ENCODE measurements around the gene SSBP3.

The SSBP3 gene

DNA sequence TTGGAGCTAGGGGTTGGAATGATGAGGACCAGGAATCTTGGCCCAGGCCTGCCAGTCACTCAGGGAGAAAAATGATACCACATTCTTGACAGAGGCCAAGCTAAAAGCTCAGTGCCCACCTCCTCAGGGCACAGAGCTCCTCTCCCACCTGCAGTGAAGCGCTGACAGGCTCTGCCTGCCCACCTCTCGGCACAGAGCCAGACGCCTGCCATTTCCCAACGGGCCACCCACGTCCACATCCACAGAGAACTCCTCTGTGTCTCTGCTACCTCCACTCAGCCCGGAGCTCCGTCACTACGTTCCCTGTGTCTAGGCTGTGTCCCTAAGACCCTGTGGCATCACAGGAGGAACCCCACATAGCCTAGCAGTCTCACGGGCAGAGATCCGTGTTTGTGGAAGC is 145.4 kb downstream of the SSBP3 start:
- H3K9me3 ChIP-seq, result no peaks in the 10 kb centered on the region
- H4K20me1 ChIP-seq, result peaks cover 82% of the 10 kb centered on the region
- no peak overlapping the region for H3K9ac ChIP-seq
- peaks cover 92% of the 10 kb centered on the region for H3K36me3 ChIP-seq
- H3K27ac ChIP-seq, result 0 out of 2 replicates have a peak overlapping the region, but pooled peaks have one; percentile 18
- no peaks in the 10 kb centered on the region for H3K4me1 ChIP-seq
- H3K27me3 ChIP-seq, result no peaks in the 10 kb centered on the region
- TF ChIP-seq Cebpa-rat (IDR thresholded peaks at IDR 0.05), result no peak
- H3K4me2 ChIP-seq, result no peak overlapping the region
- H3K4me3 ChIP-seq, result no peak overlapping the region

GRCh38 chr1:54259546-54260140 is 146.6 kb downstream of the SSBP3 start:
- Histone ChIP-seq H3K36me3 (peaks cover 87% of the 10 kb centered on the region), H3K27ac (peak overlapping the region; percentile 22; the same call in 1 of the 2 replicates), H3K4me1 (peaks cover 9% of the 10 kb centered on the region), H4K20me1 (peaks cover 72% of the 10 kb centered on the region), H3K4me2 (no peak overlapping the region), H3K4me3 (no peak overlapping the region), H3K9me3 (no peaks in the 10 kb centered on the region), H3K27me3 (no peaks in the 10 kb centered on the region), H3K9ac (no peak overlapping the region)
- no peak for TF ChIP-seq Cebpa-rat (IDR thresholded peaks at IDR 0.05)

DNA sequence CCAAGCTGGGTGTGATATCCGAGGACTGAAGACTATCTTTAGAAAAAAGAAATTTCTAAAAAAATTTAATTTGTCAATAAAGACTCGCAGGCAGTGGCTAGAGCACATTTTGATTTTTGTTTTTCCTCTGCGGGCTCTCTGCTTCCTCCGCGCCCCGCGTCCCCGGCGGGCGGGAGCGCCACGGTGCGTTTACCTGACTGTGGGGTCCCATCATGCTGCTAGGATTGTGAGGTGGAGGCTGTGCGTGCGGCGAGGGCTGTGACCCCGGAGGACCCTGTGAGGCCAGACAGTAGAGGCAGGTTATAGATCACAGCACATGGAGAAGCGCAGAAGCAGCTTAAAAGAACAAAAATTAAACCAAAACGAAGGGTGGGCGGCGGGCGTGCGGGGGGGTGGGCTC is 148.3 kb downstream of the SSBP3 start:
- H3K27me3 ChIP-seq, result no peaks in the 10 kb centered on the region
- H3K4me3 ChIP-seq, result no peak overlapping the region
- no peaks in the 10 kb centered on the region for H3K9me3 ChIP-seq
- peaks cover 72% of the 10 kb centered on the region for H4K20me1 ChIP-seq
- H3K4me1 ChIP-seq, result peaks cover 27% of the 10 kb centered on the region
- H3K9ac ChIP-seq, result no peak overlapping the region
- peaks cover 70% of the 10 kb centered on the region for H3K36me3 ChIP-seq
- TF ChIP-seq Cebpa-rat (IDR thresholded peaks at IDR 0.05), result no peak
- H3K27ac ChIP-seq, result no peak overlapping the region
- no peak overlapping the region for H3K4me2 ChIP-seq

DNA sequence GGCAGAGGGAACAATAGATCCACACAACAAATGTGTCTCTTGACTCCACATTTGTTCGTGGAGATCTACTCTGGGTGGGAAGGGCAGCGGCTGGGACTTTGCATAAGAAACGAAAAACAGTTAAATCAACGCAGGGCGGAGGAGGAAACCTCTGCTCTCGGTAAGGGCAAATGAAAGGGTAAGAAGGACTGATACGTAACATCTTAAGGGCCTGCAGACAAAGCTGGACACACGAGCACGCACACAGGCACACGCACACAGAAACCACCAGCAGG is 148.9 kb downstream of the SSBP3 start:
- no peak overlapping the region for H3K9ac ChIP-seq
- TF ChIP-seq Cebpa-rat (IDR thresholded peaks at IDR 0.05), result no peak
- H3K36me3 ChIP-seq, result peaks cover 65% of the 10 kb centered on the region
- H3K4me3 ChIP-seq, result no peak overlapping the region
- no peaks in the 10 kb centered on the region for H3K27me3 ChIP-seq
- H3K9me3 ChIP-seq, result no peaks in the 10 kb centered on the region
- H3K4me2 ChIP-seq, result no peak overlapping the region
- H3K27ac ChIP-seq, result no peak overlapping the region
- H3K4me1 ChIP-seq, result peaks cover 33% of the 10 kb centered on the region
- H4K20me1 ChIP-seq, result peaks cover 72% of the 10 kb centered on the region

DNA sequence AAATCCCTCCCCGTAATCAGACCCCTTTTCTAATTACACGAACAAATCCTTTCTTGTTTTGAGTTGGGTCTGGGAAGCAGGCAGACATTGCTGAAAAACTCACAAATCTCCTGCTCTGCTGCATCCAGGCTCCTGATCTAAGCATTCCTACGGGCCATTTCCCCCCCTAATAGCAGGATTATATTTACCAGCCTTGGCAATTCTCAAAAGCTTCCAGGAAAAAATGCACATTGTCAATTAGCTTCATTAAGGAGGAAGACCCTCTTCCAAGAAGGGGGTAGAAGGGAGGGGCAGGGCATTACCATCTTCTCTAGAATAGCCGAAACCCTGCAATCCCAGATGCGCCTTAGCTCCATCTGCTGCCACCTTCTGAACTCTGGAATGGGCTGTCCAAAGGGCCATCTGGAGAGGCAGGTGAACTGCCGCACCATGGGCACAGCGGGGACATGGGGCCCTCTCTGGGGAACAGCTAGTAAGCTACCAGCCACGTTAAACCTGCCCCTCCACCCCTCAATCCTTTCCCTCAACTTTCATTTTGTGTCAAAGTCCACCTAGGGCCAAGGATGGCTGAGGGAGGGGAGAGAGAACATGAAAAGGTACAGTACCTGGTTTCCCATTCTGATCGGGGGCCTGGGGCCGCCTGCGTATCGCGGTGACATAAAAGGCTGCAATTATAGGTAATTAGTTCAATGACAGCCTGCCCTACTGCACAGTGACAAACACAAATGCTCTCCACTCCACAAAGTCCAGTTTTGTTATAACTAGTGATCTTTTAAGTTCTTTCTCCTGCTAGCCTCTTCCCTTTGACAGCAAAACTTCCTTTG is 149.5 kb downstream of the SSBP3 start:
- TF ChIP-seq Cebpa-rat (IDR thresholded peaks at IDR 0.05), result no peak
- H3K27me3 ChIP-seq, result no peaks in the 10 kb centered on the region
- H3K4me3 ChIP-seq, result no peak overlapping the region
- H3K4me1 ChIP-seq, result peaks cover 38% of the 10 kb centered on the region
- H3K27ac ChIP-seq, result no peak overlapping the region
- H3K9ac ChIP-seq, result no peak overlapping the region
- no peak overlapping the region for H3K4me2 ChIP-seq
- peaks cover 65% of the 10 kb centered on the region for H3K36me3 ChIP-seq
- peaks cover 72% of the 10 kb centered on the region for H4K20me1 ChIP-seq
- no peaks in the 10 kb centered on the region for H3K9me3 ChIP-seq

DNA sequence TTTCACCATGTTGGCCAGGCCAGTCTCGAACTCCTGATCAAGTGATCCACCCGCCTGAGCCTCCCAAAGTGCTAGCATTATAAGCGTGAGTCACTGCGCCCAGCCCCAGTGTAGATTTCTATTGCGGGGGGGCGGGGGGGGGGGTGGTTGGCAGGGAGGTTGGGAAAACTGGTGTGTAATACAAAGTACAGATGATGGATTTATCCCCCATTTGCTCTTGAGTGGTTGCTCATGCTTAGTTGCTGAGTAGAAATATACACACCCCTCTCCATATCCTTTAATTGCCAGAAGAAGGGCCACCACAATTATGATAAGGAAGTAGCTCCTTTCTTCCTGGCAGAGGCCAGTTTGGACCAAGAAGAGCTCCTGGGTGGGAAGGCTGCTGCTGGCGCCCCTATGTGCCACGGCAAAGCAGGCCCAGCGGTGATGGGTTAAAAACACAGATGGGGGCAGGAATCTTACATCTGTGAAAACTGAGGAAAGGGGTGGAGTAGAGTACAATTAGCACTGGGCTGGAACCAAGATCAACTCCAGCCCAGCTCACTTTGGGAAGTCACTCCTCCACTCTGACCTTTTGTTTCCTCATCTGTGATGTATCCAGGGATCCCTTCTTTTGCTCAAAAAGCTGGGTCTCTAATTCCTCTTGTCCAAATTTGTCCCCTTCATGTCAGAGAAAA is 151.0 kb downstream of the SSBP3 start:
- Histone ChIP-seq H3K27ac (no peak overlapping the region; the same call in 1 of the 2 replicates), H3K4me1 (peaks cover 50% of the 10 kb centered on the region), H4K20me1 (peaks cover 68% of the 10 kb centered on the region), H3K9me3 (no peaks in the 10 kb centered on the region), H3K36me3 (peaks cover 65% of the 10 kb centered on the region), H3K27me3 (no peaks in the 10 kb centered on the region), H3K4me2 (peak overlapping the region; percentile 95), H3K9ac (no peak overlapping the region), H3K4me3 (no peak overlapping the region)
- no peak for TF ChIP-seq Cebpa-rat (IDR thresholded peaks at IDR 0.05)

DNA sequence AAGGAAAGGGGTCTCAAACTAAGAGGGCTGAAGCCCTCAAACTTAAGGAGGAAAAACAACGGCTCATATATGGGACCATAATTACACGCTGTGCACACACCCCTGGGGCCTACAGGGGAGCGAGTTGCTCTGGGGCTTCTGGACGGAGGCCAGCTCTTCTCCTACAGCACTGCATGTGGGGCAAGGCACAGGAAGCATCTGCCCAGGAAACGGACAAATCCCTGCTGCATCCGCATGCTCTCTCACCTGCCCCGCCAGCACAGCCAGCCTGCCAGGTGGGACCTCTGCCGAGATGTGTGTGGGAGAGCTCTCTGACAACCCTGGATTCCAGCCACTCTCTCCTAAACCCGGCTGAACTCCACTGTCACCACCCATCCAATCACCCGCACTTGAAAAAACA is 152.1 kb downstream of the SSBP3 start:
- peaks cover 60% of the 10 kb centered on the region for H4K20me1 ChIP-seq
- H3K36me3 ChIP-seq, result peaks cover 65% of the 10 kb centered on the region
- peaks cover 50% of the 10 kb centered on the region for H3K4me1 ChIP-seq
- H3K4me3 ChIP-seq, result peak overlapping the region; percentile 45
- H3K27ac ChIP-seq, result peak overlapping the region; percentile 78
- H3K27me3 ChIP-seq, result no peaks in the 10 kb centered on the region
- no peak for TF ChIP-seq Cebpa-rat (IDR thresholded peaks at IDR 0.05)
- peak overlapping the region; percentile 68 for H3K9ac ChIP-seq
- peak overlapping the region; percentile 95 for H3K4me2 ChIP-seq
- no peaks in the 10 kb centered on the region for H3K9me3 ChIP-seq

GRCh38 chr1:54253480-54253879 is 152.7 kb downstream of the SSBP3 start:
- Histone ChIP-seq H3K4me3 (peak overlapping the region; percentile 45), H3K27ac (peak overlapping the region; percentile 78), H3K27me3 (no peaks in the 10 kb centered on the region), H3K4me2 (peak overlapping the region; percentile 95), H4K20me1 (peaks cover 61% of the 10 kb centered on the region), H3K9ac (peak overlapping the region; percentile 68), H3K36me3 (peaks cover 67% of the 10 kb centered on the region), H3K4me1 (peaks cover 50% of the 10 kb centered on the region), H3K9me3 (no peaks in the 10 kb centered on the region)
- no peak for TF ChIP-seq Cebpa-rat (IDR thresholded peaks at IDR 0.05)

- H3K4me1 ChIP-seq, result peaks cover 50% of the 10 kb centered on the region
Observed at GRCh38 chr1:54252371-54252936, 153.7 kb downstream of the SSBP3 start.

More at GRCh38 chr1:54252371-54252936, 153.7 kb downstream of the SSBP3 start:
- peaks cover 62% of the 10 kb centered on the region for H4K20me1 ChIP-seq
- no peaks in the 10 kb centered on the region for H3K27me3 ChIP-seq
- no peaks in the 10 kb centered on the region for H3K9me3 ChIP-seq
- H3K27ac ChIP-seq, result peak overlapping the region; percentile 78
- H3K4me3 ChIP-seq, result no peak overlapping the region
- H3K36me3 ChIP-seq, result peaks cover 69% of the 10 kb centered on the region
- peak overlapping the region; percentile 95 for H3K4me2 ChIP-seq
- TF ChIP-seq Cebpa-rat (IDR thresholded peaks at IDR 0.05), result no peak
- H3K9ac ChIP-seq, result peak overlapping the region; percentile 68; the same call in 1 of the 2 replicates
